GM23338 (cell line): ENCODE results near the gene SMCO2.

ENCODE experiments used
- EZH2 ChIP-seq: fragments of 200-600 bp; sonication (generic); IDR thresholded peaks from one replicate; pipeline ENCODE4 v1.8.0; 2017; ENCODE audit warnings: antibody characterized with exemption, mild to moderate bottlenecking, low read depth; ENCODE audit not compliant: unreplicated experiment
- JUNB ChIP-seq: IDR thresholded peaks from one replicate; pipeline ENCODE4 v1.6.1; 2016; ENCODE audit warnings: antibody characterized with exemption; ENCODE audit not compliant: unreplicated experiment
- POLR2AphosphoS5 ChIP-seq: IDR thresholded peaks from 2 replicates; pipeline ENCODE4 v1.6.1; 2016; ENCODE audit warnings: antibody characterized with exemption, low read depth
- STAT1 ChIP-seq: IDR thresholded peaks from one replicate; pipeline ENCODE4 v1.6.1; 2016; ENCODE audit warnings: antibody characterized with exemption; ENCODE audit not compliant: unreplicated experiment
- ZNF114 ChIP-seq: fragments of 250-450 bp; sonication (Bioruptor Pico); IDR thresholded peaks from 2 replicates; pipeline ENCODE4 v1.5.0; 2020; ENCODE audit warnings: mild to moderate bottlenecking, moderate library complexity
- TF ChIP-seq, protein P1 (sequence below), 2 experiments: fragments of 200-600 bp in 1 of 2; sonication (generic) in 1 of 2; conservative IDR thresholded peaks; 2 replicates each; pipeline versions ENCODE4 v1.5.1 to v1.6.1; 2016 to 2017; ENCODE audit warnings: antibody characterized with exemption in 2 of 2, low read depth in 2 of 2, mild to moderate bottlenecking in 2 of 2, moderate library complexity in 1 of 2
- TF ChIP-seq, protein P2 (sequence below): IDR thresholded peaks from one replicate; pipeline ENCODE4 v1.6.1; 2018; ENCODE audit warnings: antibody characterized with exemption; ENCODE audit not compliant: unreplicated experiment
- TF ChIP-seq, protein P3 (sequence below): IDR thresholded peaks from 2 replicates; pipeline ENCODE4 v1.6.1; 2016; ENCODE audit warnings: antibody characterized with exemption

DNA sequence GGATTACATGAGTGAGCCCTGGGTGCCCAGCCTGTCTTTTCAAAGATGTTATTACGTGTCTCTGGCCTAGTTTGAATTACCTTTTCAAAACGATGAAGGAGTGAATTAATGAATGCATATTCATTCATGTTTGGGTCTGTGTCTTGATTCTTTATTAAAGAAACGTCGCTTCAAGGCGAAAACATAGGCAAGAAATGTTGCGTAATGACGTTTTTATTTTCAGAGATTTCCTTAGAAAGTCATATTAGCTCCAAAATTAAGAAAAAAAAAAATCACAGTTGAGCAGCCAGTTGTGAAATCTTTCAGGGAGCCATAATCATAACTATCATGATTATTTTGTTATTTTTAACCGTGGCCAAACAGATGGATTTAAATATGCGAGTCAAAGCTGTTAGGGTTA is 81.0 kb downstream of the SMCO2 start:
- TF ChIP-seq EZH2 (no peak), ZNF114 (CRISPR knock-in tag) (no peak), POLR2AphosphoS5 (no peak), JUNB (no peak), STAT1 (no peak)
- TF ChIP-seq, protein P1, sequence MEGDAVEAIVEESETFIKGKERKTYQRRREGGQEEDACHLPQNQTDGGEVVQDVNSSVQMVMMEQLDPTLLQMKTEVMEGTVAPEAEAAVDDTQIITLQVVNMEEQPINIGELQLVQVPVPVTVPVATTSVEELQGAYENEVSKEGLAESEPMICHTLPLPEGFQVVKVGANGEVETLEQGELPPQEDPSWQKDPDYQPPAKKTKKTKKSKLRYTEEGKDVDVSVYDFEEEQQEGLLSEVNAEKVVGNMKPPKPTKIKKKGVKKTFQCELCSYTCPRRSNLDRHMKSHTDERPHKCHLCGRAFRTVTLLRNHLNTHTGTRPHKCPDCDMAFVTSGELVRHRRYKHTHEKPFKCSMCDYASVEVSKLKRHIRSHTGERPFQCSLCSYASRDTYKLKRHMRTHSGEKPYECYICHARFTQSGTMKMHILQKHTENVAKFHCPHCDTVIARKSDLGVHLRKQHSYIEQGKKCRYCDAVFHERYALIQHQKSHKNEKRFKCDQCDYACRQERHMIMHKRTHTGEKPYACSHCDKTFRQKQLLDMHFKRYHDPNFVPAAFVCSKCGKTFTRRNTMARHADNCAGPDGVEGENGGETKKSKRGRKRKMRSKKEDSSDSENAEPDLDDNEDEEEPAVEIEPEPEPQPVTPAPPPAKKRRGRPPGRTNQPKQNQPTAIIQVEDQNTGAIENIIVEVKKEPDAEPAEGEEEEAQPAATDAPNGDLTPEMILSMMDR (conservative IDR thresholded peaks at IDR 0.05; ENCODE audit: low read depth in 2 of 2), result no peak
- TF ChIP-seq, protein P2, sequence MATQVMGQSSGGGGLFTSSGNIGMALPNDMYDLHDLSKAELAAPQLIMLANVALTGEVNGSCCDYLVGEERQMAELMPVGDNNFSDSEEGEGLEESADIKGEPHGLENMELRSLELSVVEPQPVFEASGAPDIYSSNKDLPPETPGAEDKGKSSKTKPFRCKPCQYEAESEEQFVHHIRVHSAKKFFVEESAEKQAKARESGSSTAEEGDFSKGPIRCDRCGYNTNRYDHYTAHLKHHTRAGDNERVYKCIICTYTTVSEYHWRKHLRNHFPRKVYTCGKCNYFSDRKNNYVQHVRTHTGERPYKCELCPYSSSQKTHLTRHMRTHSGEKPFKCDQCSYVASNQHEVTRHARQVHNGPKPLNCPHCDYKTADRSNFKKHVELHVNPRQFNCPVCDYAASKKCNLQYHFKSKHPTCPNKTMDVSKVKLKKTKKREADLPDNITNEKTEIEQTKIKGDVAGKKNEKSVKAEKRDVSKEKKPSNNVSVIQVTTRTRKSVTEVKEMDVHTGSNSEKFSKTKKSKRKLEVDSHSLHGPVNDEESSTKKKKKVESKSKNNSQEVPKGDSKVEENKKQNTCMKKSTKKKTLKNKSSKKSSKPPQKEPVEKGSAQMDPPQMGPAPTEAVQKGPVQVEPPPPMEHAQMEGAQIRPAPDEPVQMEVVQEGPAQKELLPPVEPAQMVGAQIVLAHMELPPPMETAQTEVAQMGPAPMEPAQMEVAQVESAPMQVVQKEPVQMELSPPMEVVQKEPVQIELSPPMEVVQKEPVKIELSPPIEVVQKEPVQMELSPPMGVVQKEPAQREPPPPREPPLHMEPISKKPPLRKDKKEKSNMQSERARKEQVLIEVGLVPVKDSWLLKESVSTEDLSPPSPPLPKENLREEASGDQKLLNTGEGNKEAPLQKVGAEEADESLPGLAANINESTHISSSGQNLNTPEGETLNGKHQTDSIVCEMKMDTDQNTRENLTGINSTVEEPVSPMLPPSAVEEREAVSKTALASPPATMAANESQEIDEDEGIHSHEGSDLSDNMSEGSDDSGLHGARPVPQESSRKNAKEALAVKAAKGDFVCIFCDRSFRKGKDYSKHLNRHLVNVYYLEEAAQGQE, result no peak
- TF ChIP-seq, protein P3, sequence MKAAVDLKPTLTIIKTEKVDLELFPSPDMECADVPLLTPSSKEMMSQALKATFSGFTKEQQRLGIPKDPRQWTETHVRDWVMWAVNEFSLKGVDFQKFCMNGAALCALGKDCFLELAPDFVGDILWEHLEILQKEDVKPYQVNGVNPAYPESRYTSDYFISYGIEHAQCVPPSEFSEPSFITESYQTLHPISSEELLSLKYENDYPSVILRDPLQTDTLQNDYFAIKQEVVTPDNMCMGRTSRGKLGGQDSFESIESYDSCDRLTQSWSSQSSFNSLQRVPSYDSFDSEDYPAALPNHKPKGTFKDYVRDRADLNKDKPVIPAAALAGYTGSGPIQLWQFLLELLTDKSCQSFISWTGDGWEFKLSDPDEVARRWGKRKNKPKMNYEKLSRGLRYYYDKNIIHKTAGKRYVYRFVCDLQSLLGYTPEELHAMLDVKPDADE, result no peak
